ENCODE results near the gene KCNT2.
"Not testable (repeated sequence)": the region's sequence is repeated elsewhere in the genome, so short reads cannot be mapped to it uniquely, and the experiment has no call there.

KCNT2 gene

GRCh38 chr1:196608390-196609369 lies at the start of gene KCNT2:
KCNT2 (minus strand) TSS chr1:196608440; CDS start chr1:196608309, 131 bp downstream.
- DNase-seq, result no peak

GRCh38 chr1:196655494-196655893 lies 47.3 kb upstream of the KCNT2 start:
- DNase-seq, result no peak

- DNase-seq, result no peak
Observed at GRCh38 chr1:196655071-196655470, 46.8 kb upstream of the KCNT2 start.

- no peak for DNase-seq
Observed at GRCh38 chr1:196654271-196654670, 46.0 kb upstream of the KCNT2 start.

GRCh38 chr1:196651637-196652215 lies 43.5 kb upstream of the KCNT2 start, which contains the start of gene CFH:
CFH (plus strand) TSS chr1:196652043; CDS start chr1:196652118, 75 bp downstream.
- no peak for DNase-seq

- no peak for DNase-seq
Observed at GRCh38 chr1:196651079-196651478, 42.8 kb upstream of the KCNT2 start.

- DNase-seq, result no peak
Observed at GRCh38 chr1:196650403-196650802, 42.2 kb upstream of the KCNT2 start.

GRCh38 chr1:196649990-196650389 lies 41.8 kb upstream of the KCNT2 start:
- no peak for DNase-seq

GRCh38 chr1:196640976-196641375 lies 32.7 kb upstream of the KCNT2 start:
- DNase-seq, result no peak

- DNase-seq, result not testable (repeated sequence)
Observed at GRCh38 chr1:196639291-196639690, 31.1 kb upstream of the KCNT2 start.

GRCh38 chr1:196638466-196638865 lies 30.2 kb upstream of the KCNT2 start:
- DNase-seq, result no peak

- no peak for DNase-seq
Observed at GRCh38 chr1:196637606-196638005, 29.4 kb upstream of the KCNT2 start.

- no peak for DNase-seq
Observed at GRCh38 chr1:196628838-196629237, 20.6 kb upstream of the KCNT2 start.

GRCh38 chr1:196623079-196623478 lies 14.8 kb upstream of the KCNT2 start:
- no peak for DNase-seq

GRCh38 chr1:196619721-196620120 lies 11.5 kb upstream of the KCNT2 start:
- DNase-seq, result no peak

- no peak for DNase-seq
Observed at GRCh38 chr1:196611873-196612272, 3.6 kb upstream of the KCNT2 start.

GRCh38 chr1:196609370-196609737 lies 1.1 kb upstream of the KCNT2 start:
- DNase-seq, result no peak

- DNase-seq, result no peak
Observed at GRCh38 chr1:196607981-196608380, 259 bp downstream of the KCNT2 start.

- no peak for DNase-seq
Observed at GRCh38 chr1:196603651-196604050, 4.6 kb downstream of the KCNT2 start.

GRCh38 chr1:196598942-196599748 lies 9.1 kb downstream of the KCNT2 start:
- DNase-seq, result no peak

GRCh38 chr1:196594700-196595099 lies 13.5 kb downstream of the KCNT2 start:
- DNase-seq, result no peak

GRCh38 chr1:196593955-196594354 lies 14.3 kb downstream of the KCNT2 start:
- DNase-seq, result no peak

- DNase-seq, result no peak
Observed at GRCh38 chr1:196590959-196591358, 17.3 kb downstream of the KCNT2 start.
